GM10266 (cell line): ENCODE results near the gene GNB3.

ENCODE experiments used
- DNase-seq: peaks from one replicate; pipeline ENCODE4 v3.0.0; 2012; ENCODE audit errors: extremely low spot score
- CTCF ChIP-seq: IDR thresholded peaks from 2 replicates; pipeline ENCODE4 v1.5.1; 2012; ENCODE audit warnings: mild to moderate bottlenecking, low read depth; ENCODE audit not compliant: control insufficient read depth, insufficient read depth; ENCODE audit errors: missing control alignments

The GNB3 gene

GRCh38 chr12:6824085-6824775 lies 16.5 kb upstream of the GNB3 start:
- TF ChIP-seq CTCF: no peak
- DNase-seq: no peak

GRCh38 chr12:6824901-6825381 lies 15.8 kb upstream of the GNB3 start:
- no peak for DNase-seq
- TF ChIP-seq CTCF: no peak

DNA sequence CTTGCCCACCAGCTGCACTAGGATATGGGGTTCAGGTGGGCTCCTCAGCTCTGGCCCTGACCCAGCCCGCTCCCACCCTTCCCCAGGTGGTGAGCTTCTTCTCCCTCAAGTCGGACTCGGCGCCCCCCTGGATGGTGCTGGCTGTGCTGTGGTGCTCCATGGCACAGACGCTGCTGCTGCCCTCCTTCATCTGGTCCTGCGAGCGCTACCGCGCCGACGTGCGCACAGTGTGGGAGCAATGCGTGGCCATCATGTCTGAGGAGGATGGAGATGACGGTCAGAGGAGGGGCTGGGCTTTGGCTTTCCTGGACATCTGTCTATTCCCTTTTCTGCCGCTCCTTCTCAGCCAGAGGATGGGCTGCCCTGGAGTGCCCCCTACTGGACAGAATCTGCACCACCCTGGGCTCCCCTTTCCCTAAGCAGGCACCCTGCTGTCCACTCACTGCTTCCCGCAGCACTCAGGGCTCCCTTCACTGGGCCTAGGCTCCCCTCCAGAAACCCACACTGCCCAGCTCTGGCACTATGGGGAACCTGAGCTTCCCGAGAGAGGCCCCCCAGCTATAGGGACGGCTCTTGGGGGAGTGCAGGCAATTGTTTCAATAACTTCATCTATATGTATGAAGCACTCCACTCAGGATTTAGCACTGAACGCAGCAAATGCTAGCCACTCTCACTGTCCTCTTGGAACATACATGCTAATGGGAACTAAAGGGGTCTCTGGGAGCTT lies 15.2 kb upstream of the GNB3 start:
- peak; percentile 92 for TF ChIP-seq CTCF

DNA sequence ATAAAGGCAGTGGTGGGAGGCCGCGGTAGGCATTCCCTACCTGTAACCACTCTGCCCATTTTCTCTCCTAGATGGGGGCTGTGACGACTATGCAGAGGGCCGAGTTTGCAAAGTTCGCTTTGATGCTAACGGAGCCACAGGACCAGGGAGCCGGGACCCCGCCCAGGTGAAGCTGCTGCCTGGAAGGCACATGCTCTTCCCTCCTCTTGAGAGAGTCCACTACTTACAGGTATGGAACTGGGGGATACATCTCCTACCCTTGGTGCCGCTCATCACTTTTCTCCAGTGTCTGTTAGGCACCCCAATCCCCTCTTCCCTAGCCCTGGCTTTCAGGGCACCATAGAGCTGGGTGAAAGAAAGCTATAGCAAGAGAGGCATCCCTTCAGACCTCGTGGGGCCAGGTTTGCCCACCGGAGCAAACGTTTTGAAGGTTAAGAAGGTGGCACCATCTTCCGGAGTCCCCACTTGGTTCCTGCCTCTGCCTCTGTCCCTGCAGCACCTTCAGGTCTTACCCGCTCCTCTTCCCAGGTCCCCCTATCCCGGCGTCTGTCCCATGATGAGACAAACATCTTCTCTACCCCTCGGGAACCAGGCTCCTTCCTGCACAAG lies 14.5 kb upstream of the GNB3 start:
- DNase-seq: no peak
- no peak for TF ChIP-seq CTCF

More for the DNA sequence above, 15.2 kb upstream of the GNB3 start:
- peak; percentile 95 for DNase-seq

- DNase-seq: no peak
- TF ChIP-seq CTCF: no peak
Measured at GRCh38 chr12:6826734-6827436, 13.8 kb upstream of the GNB3 start.

- TF ChIP-seq CTCF: no peak
- DNase-seq: peak; percentile 71
Measured at GRCh38 chr12:6827437-6827911, 13.3 kb upstream of the GNB3 start.
